ENCODE results near the gene LYST. TPM values are rescaled to one million over a fixed set of nuclear protein-coding genes. Genes with fewer than 3 reads are reported as not detected.

LYST gene
- total and polyA plus RNA-seq, 2 of the 8 experiments (the other 6 are each of a cell fraction or from before 2014, with no cell fraction given), result 0.29 to 0.58 TPM

DNA sequence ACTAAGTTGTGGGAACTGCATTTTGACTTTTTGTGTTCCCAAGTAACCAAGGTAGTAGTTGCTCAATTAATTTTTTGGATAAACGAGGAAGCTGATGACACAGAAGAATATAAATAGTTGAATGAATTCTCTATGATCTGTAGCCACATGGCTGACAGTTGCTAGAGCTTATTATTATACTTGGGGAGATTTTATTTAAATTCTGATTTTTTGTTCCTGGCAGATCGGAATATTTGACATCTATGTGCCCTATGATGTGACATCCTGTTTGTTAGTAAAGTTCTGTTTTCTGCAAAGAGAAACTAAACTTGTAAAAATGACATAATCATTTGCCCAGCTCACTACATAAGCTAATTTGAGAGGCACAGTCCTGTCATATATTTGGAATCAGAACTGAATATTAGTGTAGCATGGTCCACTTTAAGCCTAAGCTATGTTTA lies 9.7 kb upstream of the LYST start:
- ChIA-PET CTCF (ENCODE audit: partially characterized antibody) (interaction anchor here (0.9 to 1.8 kb wide), 3 partner anchors 72 to 276 kb away, joined by 3 to 5 read pairs (median 4); no protein-coding TSS in a partner anchor), POLR2A (ENCODE audit: partially characterized antibody) (no interaction called here)
- Histone ChIP-seq H3K79me1 (ENCODE audit: low read depth, low read length) (no peaks in the 10 kb centered on the region), H4K8ac (ENCODE audit: extremely low read depth, insufficient read depth, low read length) (no peak overlapping the region), H4K20me1 (replicated peaks in 1 of 2; ENCODE audit: control insufficient read depth in 1 of 2, insufficient read depth in 2 of 2, low read length in 2 of 2) (no peaks in the 10 kb centered on the region), H3K9me3 (ENCODE audit: insufficient read depth in 2 of 2, low read depth in 1 of 2, low read length in 1 of 2) (no peaks in the 10 kb centered on the region), H2AK5ac (ENCODE audit: low read depth, low read length) (no peak overlapping the region), H3K18ac (ENCODE audit: extremely low read depth, low read length) (no peak overlapping the region), H2BK15ac (ENCODE audit: low read length) (no peak overlapping the region), H3K36me3 (ENCODE audit: control insufficient read depth in 2 of 4, insufficient read depth in 4 of 4, low read length in 3 of 4) (no peaks in the 10 kb centered on the region), H3K9ac (replicated peaks in 1 of 4; ENCODE audit: extremely low read depth in 1 of 4, low read depth in 3 of 4, low read length in 3 of 4) (no peak overlapping the region), H2BK5ac (ENCODE audit: low read depth, low read length) (no peak overlapping the region), H3K4me2 (ENCODE audit: insufficient read depth in 1 of 2, low read depth in 2 of 2, low read length in 2 of 2) (no peak overlapping the region), H2BK120ac (replicated peaks; ENCODE audit: low read depth, low read length) (no peak overlapping the region), H3K79me2 (ENCODE audit: control insufficient read depth in 1 of 2, insufficient read depth in 2 of 2, low read length in 2 of 2) (no peaks in the 10 kb centered on the region), H3K4me1 (replicated peaks in 1 of 4; ENCODE audit: control insufficient read depth in 3 of 4, insufficient read depth in 4 of 4, low read length in 3 of 4) (no peaks in the 10 kb centered on the region), H2AFZ (ENCODE audit: low read length) (no peak overlapping the region), H4K91ac (replicated peaks; ENCODE audit: insufficient read length, low read length) (no peak overlapping the region), H3K4me3 (ENCODE audit: extremely low read depth in 1 of 4, insufficient read depth in 2 of 4, low read depth in 3 of 4, low read length in 4 of 4) (no peak overlapping the region), H3K56ac (replicated peaks; ENCODE audit: insufficient read length, low read depth, low read length) (no peak overlapping the region), H3K27ac (ENCODE audit: low read depth, low read length) (no peak overlapping the region), H2BK20ac (ENCODE audit: low read length) (no peak overlapping the region), H3K14ac (ENCODE audit: insufficient read length) (no peak overlapping the region), H3K27me3 (replicated peaks in 1 of 4; ENCODE audit: control insufficient read depth in 3 of 4, extremely low read depth in 1 of 4, insufficient read depth in 3 of 4, low read length in 3 of 4) (no peaks in the 10 kb centered on the region), H3K23me2 (ENCODE audit: low read depth, low read length) (no peaks in the 10 kb centered on the region), H2BK12ac (ENCODE audit: low read depth, low read length) (no peak overlapping the region), H4K5ac (ENCODE audit: insufficient read length, low read depth, low read length) (no peak overlapping the region), H3K23ac (ENCODE audit: insufficient read length) (no peak overlapping the region), H3K4ac (replicated peaks; ENCODE audit: insufficient read length, low read depth, low read length) (no peak overlapping the region)
- FAIRE-seq, result no peak
- DNase-seq (ENCODE audit: low read depth in 1 of 2, low spot score in 2 of 2), result no peak
- 88% methylated on average over 2 of the region's 2 CpGs; no CpG with 5 or more reads in 1 of the 2 experiments for WGBS, 2 experiments (ENCODE audit: extremely low coverage in 1 of 2, insufficient coverage in 1 of 2, insufficient read length in 1 of 2, insufficient replicate concordance in 2 of 2, low coverage in 1 of 2, low lambda C conversion rate in 2 of 2, missing lambda C conversion rate in 1 of 2)
- TF ChIP-seq CBX5 (IDR thresholded peaks at IDR 0.05; ENCODE audit: low read depth, low read length), result no peak
- no peak for TF ChIP-seq FOSL1 (IDR thresholded peaks at IDR 0.05; ENCODE audit: insufficient read depth, low read depth, low read length)
- no peak for TF ChIP-seq PHF8 (conservative IDR thresholded peaks at IDR 0.05; ENCODE audit: low read depth, low read length)
- no peak for TF ChIP-seq ATF3 (IDR thresholded peaks at IDR 0.05; ENCODE audit: insufficient read depth, low read depth, low read length)
- no peak for TF ChIP-seq HDAC6 (IDR thresholded peaks at IDR 0.05; ENCODE audit: low read depth, low read length)
- TF ChIP-seq SP2 (IDR thresholded peaks at IDR 0.05; ENCODE audit: low read length), result no peak
- TF ChIP-seq EZH2 (IDR thresholded peaks at IDR 0.05; ENCODE audit: low read depth, low read length, severe bottlenecking), result no peak
- TF ChIP-seq NRF1 (IDR thresholded peaks at IDR 0.05; ENCODE audit: low read depth, low read length), result no peak
- TF ChIP-seq RAD21 (IDR thresholded peaks at IDR 0.05 in 1 of 2, conservative IDR thresholded peaks at IDR 0.05 in 1 of 2; ENCODE audit: low read depth in 2 of 2, low read length in 2 of 2), result no peak
- no peak for TF ChIP-seq YY1 (IDR thresholded peaks at IDR 0.05; ENCODE audit: low read depth, low read length)
- no peak for TF ChIP-seq TBP (IDR thresholded peaks at IDR 0.05; ENCODE audit: low read depth, low read length)
- TF ChIP-seq JUN (IDR thresholded peaks at IDR 0.05; ENCODE audit: low read depth, low read length), result no peak
- TF ChIP-seq, protein P1, sequence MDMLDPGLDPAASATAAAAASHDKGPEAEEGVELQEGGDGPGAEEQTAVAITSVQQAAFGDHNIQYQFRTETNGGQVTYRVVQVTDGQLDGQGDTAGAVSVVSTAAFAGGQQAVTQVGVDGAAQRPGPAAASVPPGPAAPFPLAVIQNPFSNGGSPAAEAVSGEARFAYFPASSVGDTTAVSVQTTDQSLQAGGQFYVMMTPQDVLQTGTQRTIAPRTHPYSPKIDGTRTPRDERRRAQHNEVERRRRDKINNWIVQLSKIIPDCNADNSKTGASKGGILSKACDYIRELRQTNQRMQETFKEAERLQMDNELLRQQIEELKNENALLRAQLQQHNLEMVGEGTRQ (IDR thresholded peaks at IDR 0.05; ENCODE audit: low read length), result no peak

Measured in H1 (cell line).